H1 (cell line): Measurements from ENCODE around the gene BBS9. TPM values are rescaled to one million over a fixed set of nuclear protein-coding genes. Genes with fewer than 3 reads are reported as not detected.

Experiments used
- KDM1A ChIP-seq: fragments of 200-600, 300-600 bp; sonication (generic); IDR thresholded peaks from 2 replicates; pipeline ENCODE4 v1.7.1; 2016; ENCODE audit warnings: mild to moderate bottlenecking, low read length, borderline replicate concordance
- KDM5A ChIP-seq: fragments of 200-600 bp; IDR thresholded peaks from 2 replicates; pipeline ENCODE4 v1.7.1; 2012; ENCODE audit warnings: mild to moderate bottlenecking, low read length, inconsistent platforms, mixed read lengths
- NANOG ChIP-seq: IDR thresholded peaks from 2 replicates; pipeline ENCODE4 v1.6.1; 2011; ENCODE audit warnings: low read length, low read depth, mild to moderate bottlenecking, inconsistent platforms; ENCODE audit not compliant: insufficient read depth, poor library complexity, severe bottlenecking
- POLR2A ChIP-seq, 2 experiments: IDR thresholded peaks; 1 replicate in 1 of 2; 2 replicates in 1 of 2; pipeline ENCODE4 v1.6.1; 2011; ENCODE audit warnings: low read depth in 2 of 2, low read length in 2 of 2, mild to moderate bottlenecking in 2 of 2; ENCODE audit errors: control extremely low read depth in 1 of 2
- TBP ChIP-seq: IDR thresholded peaks from 2 replicates; pipeline ENCODE4 v1.6.1; 2011; ENCODE audit warnings: low read depth, low read length, improper control_type of control experiment
- YY1 ChIP-seq: IDR thresholded peaks from 2 replicates; pipeline ENCODE4 v1.6.1; 2011; ENCODE audit warnings: low read depth, mild to moderate bottlenecking, low read length
- ZNF274 ChIP-seq: IDR thresholded peaks from 2 replicates; pipeline ENCODE4 v1.7.0; 2012; ENCODE audit warnings: low read length, borderline replicate concordance; ENCODE audit errors: extremely low read depth
- polyA plus RNA-seq, 7 experiments: library from polyadenylated mRNA; depleted of rRNA in 3 of 7; stranded (reverse) in 5 of 7; unstranded in 2 of 7; fragments of >200 nt in 5 of 7; fragments of 200-250 nt in 2 of 7; gene quantifications; 1 replicate in 5 of 7; 2 replicates in 1 of 7; 4 replicates in 1 of 7; pipeline versions ENCODE4 v1.2.1 to v1.2.3, GENCODE V29; 2011 to 2013; ENCODE audit warnings: missing spikeins in 2 of 7, mixed read lengths in 2 of 7
- total RNA-seq: library from RNA; stranded (reverse); fragmentation: NEBNext Ultra II Directional; extraction: Animal tissue kit (Norgen Biotek cat#: 25700); gene quantifications from 2 replicates; pipeline ENCODE4 v1.2.1, GENCODE V29; 2021
- TF ChIP-seq, protein P1 (sequence below): fragments of 300-600 bp; sonication (generic); IDR thresholded peaks from 2 replicates; pipeline ENCODE4 v1.7.1; 2012; ENCODE audit warnings: low read length, moderate library complexity, mild to moderate bottlenecking, inconsistent platforms; ENCODE audit not compliant: insufficient replicate concordance

The BBS9 gene
- total and polyA plus RNA-seq, 2 of the 8 experiments (the other 6 are each of a cell fraction or from before 2014, with no cell fraction given) = 22.3 to 37.0 TPM

DNA sequence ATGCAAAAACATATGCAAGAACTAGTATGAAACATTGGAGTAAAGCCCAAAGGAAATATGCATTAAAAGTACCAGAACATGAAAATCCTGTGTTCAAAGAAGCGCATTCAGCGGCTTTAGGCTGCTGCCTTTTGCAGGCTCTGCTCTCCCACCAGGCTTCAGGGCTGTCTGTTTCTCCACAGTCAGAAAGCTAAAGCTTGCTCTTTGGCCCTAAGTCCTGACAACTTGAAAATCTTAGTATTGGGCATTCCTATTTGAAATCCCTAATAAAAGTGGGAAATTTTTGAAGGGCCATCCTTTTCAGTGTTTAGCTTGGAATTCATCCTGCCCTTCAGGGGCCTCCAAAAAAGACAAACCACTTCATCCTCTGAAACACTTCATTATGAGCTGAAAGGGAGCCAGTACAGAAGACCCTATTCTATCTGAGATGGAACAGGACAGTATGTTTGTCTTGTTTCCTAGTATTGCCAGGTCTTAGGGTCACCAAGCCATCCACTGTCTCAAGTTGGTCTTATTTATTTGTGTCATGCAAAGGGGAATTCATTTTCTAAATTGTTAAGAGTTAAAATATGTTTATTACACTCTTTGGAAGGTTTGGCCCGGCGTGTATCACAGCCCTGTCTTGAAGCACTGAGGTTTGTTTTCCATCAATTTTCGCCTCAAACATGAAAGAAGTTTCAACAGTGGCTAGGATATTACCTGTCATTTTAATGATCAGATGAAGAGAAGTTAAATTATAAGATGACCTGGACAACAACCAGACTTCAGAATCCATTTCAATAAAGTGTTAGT, 449.7 kb downstream of the BBS9 start (continued):
- TF ChIP-seq, protein P1, sequence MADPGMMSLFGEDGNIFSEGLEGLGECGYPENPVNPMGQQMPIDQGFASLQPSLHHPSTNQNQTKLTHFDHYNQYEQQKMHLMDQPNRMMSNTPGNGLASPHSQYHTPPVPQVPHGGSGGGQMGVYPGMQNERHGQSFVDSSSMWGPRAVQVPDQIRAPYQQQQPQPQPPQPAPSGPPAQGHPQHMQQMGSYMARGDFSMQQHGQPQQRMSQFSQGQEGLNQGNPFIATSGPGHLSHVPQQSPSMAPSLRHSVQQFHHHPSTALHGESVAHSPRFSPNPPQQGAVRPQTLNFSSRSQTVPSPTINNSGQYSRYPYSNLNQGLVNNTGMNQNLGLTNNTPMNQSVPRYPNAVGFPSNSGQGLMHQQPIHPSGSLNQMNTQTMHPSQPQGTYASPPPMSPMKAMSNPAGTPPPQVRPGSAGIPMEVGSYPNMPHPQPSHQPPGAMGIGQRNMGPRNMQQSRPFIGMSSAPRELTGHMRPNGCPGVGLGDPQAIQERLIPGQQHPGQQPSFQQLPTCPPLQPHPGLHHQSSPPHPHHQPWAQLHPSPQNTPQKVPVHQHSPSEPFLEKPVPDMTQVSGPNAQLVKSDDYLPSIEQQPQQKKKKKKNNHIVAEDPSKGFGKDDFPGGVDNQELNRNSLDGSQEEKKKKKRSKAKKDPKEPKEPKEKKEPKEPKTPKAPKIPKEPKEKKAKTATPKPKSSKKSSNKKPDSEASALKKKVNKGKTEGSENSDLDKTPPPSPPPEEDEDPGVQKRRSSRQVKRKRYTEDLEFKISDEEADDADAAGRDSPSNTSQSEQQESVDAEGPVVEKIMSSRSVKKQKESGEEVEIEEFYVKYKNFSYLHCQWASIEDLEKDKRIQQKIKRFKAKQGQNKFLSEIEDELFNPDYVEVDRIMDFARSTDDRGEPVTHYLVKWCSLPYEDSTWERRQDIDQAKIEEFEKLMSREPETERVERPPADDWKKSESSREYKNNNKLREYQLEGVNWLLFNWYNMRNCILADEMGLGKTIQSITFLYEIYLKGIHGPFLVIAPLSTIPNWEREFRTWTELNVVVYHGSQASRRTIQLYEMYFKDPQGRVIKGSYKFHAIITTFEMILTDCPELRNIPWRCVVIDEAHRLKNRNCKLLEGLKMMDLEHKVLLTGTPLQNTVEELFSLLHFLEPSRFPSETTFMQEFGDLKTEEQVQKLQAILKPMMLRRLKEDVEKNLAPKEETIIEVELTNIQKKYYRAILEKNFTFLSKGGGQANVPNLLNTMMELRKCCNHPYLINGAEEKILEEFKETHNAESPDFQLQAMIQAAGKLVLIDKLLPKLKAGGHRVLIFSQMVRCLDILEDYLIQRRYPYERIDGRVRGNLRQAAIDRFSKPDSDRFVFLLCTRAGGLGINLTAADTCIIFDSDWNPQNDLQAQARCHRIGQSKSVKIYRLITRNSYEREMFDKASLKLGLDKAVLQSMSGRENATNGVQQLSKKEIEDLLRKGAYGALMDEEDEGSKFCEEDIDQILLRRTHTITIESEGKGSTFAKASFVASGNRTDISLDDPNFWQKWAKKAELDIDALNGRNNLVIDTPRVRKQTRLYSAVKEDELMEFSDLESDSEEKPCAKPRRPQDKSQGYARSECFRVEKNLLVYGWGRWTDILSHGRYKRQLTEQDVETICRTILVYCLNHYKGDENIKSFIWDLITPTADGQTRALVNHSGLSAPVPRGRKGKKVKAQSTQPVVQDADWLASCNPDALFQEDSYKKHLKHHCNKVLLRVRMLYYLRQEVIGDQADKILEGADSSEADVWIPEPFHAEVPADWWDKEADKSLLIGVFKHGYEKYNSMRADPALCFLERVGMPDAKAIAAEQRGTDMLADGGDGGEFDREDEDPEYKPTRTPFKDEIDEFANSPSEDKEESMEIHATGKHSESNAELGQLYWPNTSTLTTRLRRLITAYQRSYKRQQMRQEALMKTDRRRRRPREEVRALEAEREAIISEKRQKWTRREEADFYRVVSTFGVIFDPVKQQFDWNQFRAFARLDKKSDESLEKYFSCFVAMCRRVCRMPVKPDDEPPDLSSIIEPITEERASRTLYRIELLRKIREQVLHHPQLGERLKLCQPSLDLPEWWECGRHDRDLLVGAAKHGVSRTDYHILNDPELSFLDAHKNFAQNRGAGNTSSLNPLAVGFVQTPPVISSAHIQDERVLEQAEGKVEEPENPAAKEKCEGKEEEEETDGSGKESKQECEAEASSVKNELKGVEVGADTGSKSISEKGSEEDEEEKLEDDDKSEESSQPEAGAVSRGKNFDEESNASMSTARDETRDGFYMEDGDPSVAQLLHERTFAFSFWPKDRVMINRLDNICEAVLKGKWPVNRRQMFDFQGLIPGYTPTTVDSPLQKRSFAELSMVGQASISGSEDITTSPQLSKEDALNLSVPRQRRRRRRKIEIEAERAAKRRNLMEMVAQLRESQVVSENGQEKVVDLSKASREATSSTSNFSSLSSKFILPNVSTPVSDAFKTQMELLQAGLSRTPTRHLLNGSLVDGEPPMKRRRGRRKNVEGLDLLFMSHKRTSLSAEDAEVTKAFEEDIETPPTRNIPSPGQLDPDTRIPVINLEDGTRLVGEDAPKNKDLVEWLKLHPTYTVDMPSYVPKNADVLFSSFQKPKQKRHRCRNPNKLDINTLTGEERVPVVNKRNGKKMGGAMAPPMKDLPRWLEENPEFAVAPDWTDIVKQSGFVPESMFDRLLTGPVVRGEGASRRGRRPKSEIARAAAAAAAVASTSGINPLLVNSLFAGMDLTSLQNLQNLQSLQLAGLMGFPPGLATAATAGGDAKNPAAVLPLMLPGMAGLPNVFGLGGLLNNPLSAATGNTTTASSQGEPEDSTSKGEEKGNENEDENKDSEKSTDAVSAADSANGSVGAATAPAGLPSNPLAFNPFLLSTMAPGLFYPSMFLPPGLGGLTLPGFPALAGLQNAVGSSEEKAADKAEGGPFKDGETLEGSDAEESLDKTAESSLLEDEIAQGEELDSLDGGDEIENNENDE = no peak
- TF ChIP-seq ZNF274 (no peak), NANOG (no peak), TBP (no peak), KDM1A (no peak), YY1 (no peak), POLR2A (IDR thresholded peaks at IDR 0.05; ENCODE audit: control extremely low read depth in 1 of 2, low read depth in 2 of 2, low read length in 2 of 2) (no peak), KDM5A (no peak)
